Muscle layer of duodenum (tissue), 2 donors: ENCODE results near the gene CFH.

Source experiments
- H3K27ac ChIP-seq: one replicate; pipeline ENCODE4 v1.7.0; 2013; ENCODE audit warnings: mild to moderate bottlenecking, low read length
- H3K27me3 ChIP-seq: one replicate; pipeline ENCODE4 v1.7.0; 2013; ENCODE audit warnings: low read depth, mild to moderate bottlenecking, control low read depth, low read length
- H3K36me3 ChIP-seq, 2 donors: one replicate each; pipeline ENCODE4 v1.7.0; 2013; ENCODE audit warnings: low read length in 2 of 2, control low read depth in 1 of 2, mild to moderate bottlenecking in 1 of 2; ENCODE audit not compliant: insufficient read depth in 2 of 2, control insufficient read depth in 1 of 2
- H3K4me1 ChIP-seq, 2 donors: one replicate each; pipeline ENCODE4 v1.7.0; 2013; ENCODE audit warnings: low read length in 2 of 2, mild to moderate bottlenecking in 2 of 2, control low read depth in 1 of 2, moderate library complexity in 1 of 2; ENCODE audit not compliant: insufficient read depth in 2 of 2, control insufficient read depth in 1 of 2
- H3K4me3 ChIP-seq, 2 donors: one replicate each; pipeline ENCODE4 v1.7.0; 2013; ENCODE audit warnings: low read length in 2 of 2, low read depth in 1 of 2, mild to moderate bottlenecking in 1 of 2
- H3K9me3 ChIP-seq, 2 donors: one replicate each; pipeline ENCODE4 v1.7.0; 2013; ENCODE audit warnings: low read length in 2 of 2, control low read depth in 1 of 2, mild to moderate bottlenecking in 1 of 2; ENCODE audit not compliant: control insufficient read depth in 1 of 2
- donor health status: healthy.

CFH gene

DNA sequence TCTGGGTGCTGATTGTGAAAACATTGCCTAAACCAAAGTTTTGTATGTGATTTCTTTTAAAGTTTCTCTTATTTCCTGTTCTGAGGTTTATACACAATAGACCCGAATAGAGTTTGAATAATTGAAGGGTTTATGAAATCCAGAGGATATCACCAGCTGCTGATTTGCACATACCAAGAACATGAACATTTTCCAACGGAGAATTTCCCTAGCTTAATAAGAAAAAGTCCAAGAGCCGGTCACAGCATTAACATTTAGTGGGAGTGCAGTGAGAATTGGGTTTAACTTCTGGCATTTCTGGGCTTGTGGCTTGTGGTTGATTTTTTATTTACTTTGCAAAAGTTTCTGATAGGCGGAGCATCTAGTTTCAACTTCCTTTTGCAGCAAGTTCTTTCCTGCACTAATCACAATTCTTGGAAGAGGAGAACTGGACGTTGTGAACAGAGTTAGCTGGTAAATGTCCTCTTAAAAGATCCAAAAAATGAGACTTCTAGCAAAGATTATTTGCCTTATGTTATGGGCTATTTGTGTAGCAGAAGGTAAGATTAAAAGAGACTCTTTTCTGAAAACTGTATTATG, at the start of gene CFH:
TSS of gene CFH (plus strand) at position 407 of the 579 bp plus-strand sequence. CDS start at position 482, 75 bp downstream.
- peak within 1 kb of the TSS; percentile 34 to 66 for H3K4me3 ChIP-seq
- no peaks in the 10 kb centered on the region for H3K36me3 ChIP-seq
- no peaks in the 10 kb centered on the region for H3K4me1 ChIP-seq
- no peaks in the 10 kb centered on the region for H3K9me3 ChIP-seq
- H3K27me3 ChIP-seq, result no peaks in the 10 kb centered on the region
- H3K27ac ChIP-seq, result peak within 1 kb of the TSS; percentile 11

DNA sequence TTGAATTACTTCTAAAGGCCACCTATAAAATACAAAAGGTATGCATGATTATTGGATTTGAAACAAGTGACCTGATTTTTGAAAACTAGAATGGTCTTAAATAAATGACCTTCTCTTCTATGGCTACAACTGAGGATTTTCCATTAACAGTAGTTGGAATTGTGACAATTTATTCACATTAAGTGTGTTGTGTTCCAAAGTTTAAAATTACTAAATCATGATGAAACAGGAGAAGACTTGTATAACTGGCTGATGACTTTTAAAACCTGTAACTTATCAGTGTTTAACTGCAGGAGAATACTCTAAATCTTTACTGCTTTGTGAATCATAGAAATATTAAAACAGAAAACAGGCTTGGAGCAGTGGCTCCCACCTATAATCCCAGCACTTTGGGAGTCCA, 48.2 kb upstream of the CFH start:
- Histone ChIP-seq H3K4me1 (peaks cover 0 to 9% of the 10 kb centered on the region in 2 donors), H3K27me3 (no peaks in the 10 kb centered on the region), H3K36me3 (no peaks in the 10 kb centered on the region), H3K4me3 (no peak overlapping the region), H3K9me3 (no peaks in the 10 kb centered on the region), H3K27ac (no peak overlapping the region)

DNA sequence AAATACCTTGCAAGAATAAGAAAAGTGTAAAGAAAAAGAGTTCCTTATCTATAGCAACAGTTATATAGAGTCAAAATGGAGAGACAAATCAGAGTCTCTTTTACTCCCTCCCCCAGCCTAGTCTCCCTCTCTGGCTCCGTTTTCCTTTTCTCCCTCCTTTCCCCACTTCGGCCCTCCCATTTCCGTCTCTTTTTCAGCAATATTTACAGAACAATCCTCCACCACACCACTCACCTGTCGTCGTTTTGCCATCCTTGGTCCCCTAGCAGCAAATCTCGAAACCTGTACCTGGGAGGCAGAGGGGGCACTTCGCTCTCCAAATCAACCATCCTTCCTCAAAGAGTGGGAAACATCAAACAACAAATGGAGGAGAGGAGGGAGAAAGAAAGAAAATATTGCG, 43.9 kb upstream of the CFH start:
- H3K27me3 ChIP-seq, result no peaks in the 10 kb centered on the region
- H3K9me3 ChIP-seq, result no peaks in the 10 kb centered on the region
- H3K27ac ChIP-seq, result peak overlapping the region; percentile 36
- peak overlapping the region; percentile 62 to 81 for H3K4me3 ChIP-seq
- no peaks in the 10 kb centered on the region for H3K36me3 ChIP-seq
- H3K4me1 ChIP-seq, result peaks cover 0 to 9% of the 10 kb centered on the region in 2 donors

DNA sequence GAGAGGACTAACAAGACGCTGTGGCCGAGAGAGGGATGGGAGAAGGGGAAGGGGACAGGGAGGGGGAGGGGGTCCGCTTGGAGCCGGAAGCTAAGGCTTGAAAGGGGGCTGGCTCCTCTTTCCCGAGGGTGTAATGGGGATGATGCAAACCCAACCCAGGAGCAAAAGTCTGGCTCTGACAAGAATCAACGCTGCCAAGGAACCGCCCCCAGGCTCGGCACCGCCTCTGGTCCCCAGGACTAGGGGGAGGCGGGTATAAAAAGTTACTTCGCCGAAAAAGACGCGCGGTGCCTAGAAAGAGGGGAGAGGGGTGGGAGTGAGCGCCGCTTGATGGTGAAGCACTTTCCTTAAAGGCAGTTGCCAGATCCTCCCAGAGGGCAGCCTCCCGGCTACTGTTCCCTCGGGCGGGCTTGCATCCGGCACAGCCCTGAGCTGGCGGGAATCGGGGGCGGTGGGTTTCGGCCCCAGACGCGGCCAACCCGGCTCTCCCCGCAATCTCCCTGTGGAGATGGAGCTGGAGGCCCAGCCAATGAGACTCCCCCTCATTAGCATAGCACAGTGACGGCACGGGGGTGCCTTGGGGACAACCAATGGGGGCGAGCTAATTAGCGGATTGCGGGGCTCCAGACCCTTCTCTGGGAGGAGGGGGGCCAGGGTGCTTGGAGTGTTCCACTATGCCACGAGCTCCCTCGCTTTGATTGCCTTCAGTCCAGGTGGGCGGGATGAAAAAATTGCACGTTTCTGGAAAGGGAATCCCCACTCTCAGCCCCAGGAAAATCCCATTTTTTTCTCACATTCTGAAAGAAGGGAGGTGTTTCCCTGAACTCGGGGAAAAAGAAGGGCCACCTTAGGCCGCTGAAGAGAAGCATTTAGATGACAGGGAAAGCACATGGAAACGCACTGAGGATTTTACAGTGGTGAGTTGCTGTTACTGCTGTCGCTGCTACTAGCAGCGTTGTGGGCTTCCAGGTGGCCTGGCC, 43.2 kb upstream of the CFH start, which contains the start of gene KCNT2:
TSS of gene KCNT2 (minus strand) at position 51 of the 980 bp plus-strand sequence. CDS start 131 bp downstream, outside the sequence.
- peaks cover 0 to 9% of the 10 kb centered on the region in 2 donors for H3K4me1 ChIP-seq
- no peaks in the 10 kb centered on the region for H3K9me3 ChIP-seq
- peak within 1 kb of the TSS; percentile 36 for H3K27ac ChIP-seq
- H3K36me3 ChIP-seq, result no peaks in the 10 kb centered on the region
- H3K27me3 ChIP-seq, result no peaks in the 10 kb centered on the region
- H3K4me3 ChIP-seq, result peak within 1 kb of the TSS; percentile 62 to 81

DNA sequence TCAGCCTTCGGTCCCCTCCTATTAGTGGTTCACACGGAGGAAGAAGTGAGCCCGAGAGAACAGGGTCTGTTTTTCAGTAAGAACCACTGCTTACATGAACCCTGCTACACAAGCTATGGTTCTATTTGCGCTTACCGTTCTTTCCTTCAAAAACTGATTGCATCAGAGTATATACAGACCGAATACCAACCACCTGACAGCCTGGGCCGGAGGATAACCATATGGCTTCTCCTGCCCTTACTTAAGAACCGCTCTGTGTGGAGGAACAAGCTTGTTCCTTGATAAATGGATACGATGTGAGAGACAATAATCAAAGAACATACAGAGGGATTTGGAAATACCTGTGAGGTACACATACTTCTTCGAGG, 42.5 kb upstream of the CFH start:
- Histone ChIP-seq H3K4me3 (peak overlapping the region in 1 of 2 donors; percentile 62), H3K27ac (peak overlapping the region; percentile 3), H3K27me3 (no peaks in the 10 kb centered on the region), H3K36me3 (no peaks in the 10 kb centered on the region), H3K4me1 (peaks cover 0 to 9% of the 10 kb centered on the region in 2 donors), H3K9me3 (no peaks in the 10 kb centered on the region)

DNA sequence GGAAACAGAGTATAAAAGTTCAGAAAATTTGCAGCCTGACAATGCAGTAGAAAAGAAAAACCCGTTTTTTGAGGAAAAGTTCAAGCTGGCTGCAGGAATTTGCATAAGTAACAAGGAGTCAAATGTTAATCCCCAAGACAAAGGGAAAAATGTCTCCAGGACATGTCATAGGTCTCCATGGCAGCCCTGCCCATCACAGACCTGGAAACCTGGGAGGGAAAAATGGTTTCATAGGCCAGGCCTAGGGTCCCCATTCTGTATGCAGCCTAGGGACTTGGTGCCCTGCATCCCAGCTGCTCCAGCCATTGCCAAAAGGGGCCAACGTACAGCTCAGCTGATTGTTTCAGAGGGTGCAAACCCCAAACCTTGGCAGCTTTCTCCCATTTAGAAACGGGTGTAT, 40.0 kb upstream of the CFH start:
- Histone ChIP-seq H3K27ac (no peak overlapping the region), H3K4me3 (no peak overlapping the region), H3K4me1 (peaks cover 0 to 9% of the 10 kb centered on the region in 2 donors), H3K9me3 (no peaks in the 10 kb centered on the region), H3K36me3 (no peaks in the 10 kb centered on the region), H3K27me3 (no peaks in the 10 kb centered on the region)

DNA sequence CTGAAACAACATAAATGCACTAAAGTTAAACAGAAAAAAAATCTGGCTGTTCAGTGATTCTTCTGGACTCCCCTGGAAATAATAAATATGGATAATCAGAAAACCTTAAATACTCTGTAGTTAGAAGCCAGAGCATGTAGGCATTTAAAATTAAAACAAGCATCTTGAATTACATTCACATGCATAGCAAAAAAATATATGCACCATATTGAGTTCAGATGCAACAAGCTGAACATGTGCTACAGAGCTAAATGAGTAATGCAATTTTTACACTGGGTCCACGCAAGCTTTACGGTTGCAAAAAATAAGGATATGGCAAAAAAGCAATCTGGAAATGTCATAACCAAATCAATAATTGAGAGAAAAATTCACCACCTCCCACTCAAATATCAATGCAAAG, 32.1 kb upstream of the CFH start:
- Histone ChIP-seq H3K4me3 (no peak overlapping the region), H3K9me3 (no peaks in the 10 kb centered on the region), H3K4me1 (no peaks in the 10 kb centered on the region), H3K27ac (no peak overlapping the region), H3K36me3 (no peaks in the 10 kb centered on the region), H3K27me3 (no peaks in the 10 kb centered on the region)

DNA sequence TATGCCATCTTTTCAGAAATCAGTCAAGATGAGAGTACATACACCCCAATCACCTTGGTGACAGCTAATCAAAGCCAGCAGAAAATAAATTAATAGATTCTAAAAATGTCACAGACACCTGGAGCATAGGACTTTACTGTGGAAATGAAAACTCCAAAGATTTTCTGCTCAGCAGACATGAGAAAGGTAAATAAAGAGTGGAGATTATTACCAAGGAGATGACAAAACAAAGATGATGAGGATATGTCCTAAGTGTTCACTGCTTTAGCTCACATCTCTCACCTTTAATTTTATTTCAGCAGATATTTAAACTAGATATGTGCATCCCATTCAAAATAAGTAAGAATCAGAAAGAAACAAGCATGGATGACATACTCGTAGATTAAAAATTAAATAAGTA, 28.8 kb upstream of the CFH start:
- no peaks in the 10 kb centered on the region for H3K9me3 ChIP-seq
- no peaks in the 10 kb centered on the region for H3K27me3 ChIP-seq
- no peak overlapping the region for H3K4me3 ChIP-seq
- H3K36me3 ChIP-seq, result no peaks in the 10 kb centered on the region
- no peaks in the 10 kb centered on the region for H3K4me1 ChIP-seq
- no peak overlapping the region for H3K27ac ChIP-seq

DNA sequence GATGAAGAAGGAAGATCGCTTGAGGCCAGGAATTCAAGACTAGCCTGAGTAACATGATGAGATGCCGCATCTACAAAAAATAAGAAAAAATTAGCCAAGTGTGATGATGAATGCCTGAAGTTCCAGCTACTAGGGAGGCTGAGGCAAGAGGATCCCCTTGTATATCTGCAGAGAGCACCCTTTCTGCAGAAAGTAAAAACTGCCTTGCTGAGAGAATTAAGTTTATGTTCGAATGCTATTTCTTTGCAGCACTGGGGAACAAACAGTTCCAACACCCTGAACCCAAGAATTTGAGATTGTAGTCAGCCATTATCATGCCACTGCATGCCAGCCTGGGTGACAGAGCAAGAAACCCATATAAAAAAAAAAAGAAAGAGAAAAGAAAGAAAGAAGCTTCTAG, 23.0 kb upstream of the CFH start:
- Histone ChIP-seq H3K27ac (no peak overlapping the region), H3K36me3 (no peaks in the 10 kb centered on the region), H3K9me3 (peaks cover 0 to 5% of the 10 kb centered on the region in 2 donors), H3K4me1 (no peaks in the 10 kb centered on the region), H3K4me3 (no peak overlapping the region), H3K27me3 (no peaks in the 10 kb centered on the region)

DNA sequence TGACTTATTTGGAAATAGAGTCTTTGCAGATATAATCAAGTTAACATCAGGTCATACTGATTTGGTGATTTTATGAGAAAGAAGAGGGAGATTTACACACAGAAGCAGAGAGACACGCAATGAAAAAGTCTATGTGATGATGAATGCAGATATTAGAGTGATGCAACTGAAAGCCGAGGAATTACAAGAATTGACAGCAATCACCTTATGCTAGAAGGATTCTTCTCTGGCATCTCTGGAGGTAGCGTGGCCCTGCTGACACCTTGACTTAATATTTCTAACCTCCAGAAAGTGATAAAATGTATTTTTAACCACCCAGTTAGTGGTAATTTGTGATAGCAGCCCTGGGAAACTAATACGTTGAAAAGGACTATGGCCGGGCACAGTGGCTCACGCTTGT, 14.2 kb upstream of the CFH start:
- Histone ChIP-seq H3K27ac (no peak overlapping the region), H3K36me3 (no peaks in the 10 kb centered on the region), H3K4me3 (no peak overlapping the region), H3K9me3 (no peaks in the 10 kb centered on the region), H3K4me1 (no peaks in the 10 kb centered on the region), H3K27me3 (no peaks in the 10 kb centered on the region)

DNA sequence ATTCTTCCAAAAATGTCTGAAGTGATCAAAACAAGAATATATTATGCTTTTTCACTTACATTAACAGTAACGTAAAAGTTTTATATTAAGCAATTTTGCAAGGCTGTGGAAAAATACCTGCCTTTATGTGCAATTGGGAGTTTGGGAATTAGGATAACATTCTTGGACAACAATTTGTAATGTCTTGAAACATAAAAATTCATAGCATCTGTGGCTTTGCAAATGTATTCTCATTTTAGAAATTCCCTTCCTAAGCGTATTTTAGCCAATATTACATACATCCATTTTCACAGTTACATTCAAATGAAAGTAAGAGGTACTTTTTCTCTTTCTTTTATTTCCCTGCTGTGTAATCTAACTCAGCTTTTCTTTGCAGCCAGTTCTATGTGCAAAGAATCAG, 13.4 kb upstream of the CFH start:
- no peaks in the 10 kb centered on the region for H3K4me1 ChIP-seq
- H3K36me3 ChIP-seq, result no peaks in the 10 kb centered on the region
- no peak overlapping the region for H3K27ac ChIP-seq
- no peaks in the 10 kb centered on the region for H3K9me3 ChIP-seq
- no peak overlapping the region for H3K4me3 ChIP-seq
- H3K27me3 ChIP-seq, result no peaks in the 10 kb centered on the region
